Vagina (tissue), 2 donors: ENCODE measurements around the gene STARD3NL. TPM values are rescaled to one million over a fixed set of nuclear protein-coding genes. Genes with fewer than 3 reads are reported as not detected.
"Not testable (repeated sequence)": the region's sequence is repeated elsewhere in the genome, so short reads cannot be mapped to it uniquely, and the experiment has no call there.

Experiments
- DNase-seq, 2 donors: peaks; one replicate each; pipeline ENCODE4 v3.0.0-alpha.2; 2017; ENCODE audit errors: extremely low spot score in 2 of 2
- H3K27ac ChIP-seq: fragments of 200-600 bp; sonication (generic); one replicate; pipeline ENCODE4 v1.5.1; 2019
- H3K27me3 ChIP-seq: fragments of 200-600 bp; sonication (generic); one replicate; pipeline ENCODE4 v1.5.1; 2019
- H3K36me3 ChIP-seq, 2 donors: fragments of 200-600 bp; sonication (generic); one replicate each; pipeline ENCODE4 v1.5.1; 2017 to 2019
- H3K4me1 ChIP-seq: fragments of 200-600 bp; sonication (generic); one replicate; pipeline ENCODE4 v1.5.1; 2019
- H3K4me3 ChIP-seq, 2 donors: fragments of 200-600 bp; sonication (generic); 1 replicate in 1 of 2; 2 replicates in 1 of 2; pipeline ENCODE4 v1.5.1; 2016 to 2019
- H3K9me3 ChIP-seq: fragments of 200-600 bp; sonication (generic); one replicate; pipeline ENCODE4 v1.5.1; 2019
- POLR2A ChIP-seq, 2 donors: fragments of 450-650 bp; IDR thresholded peaks; one replicate each; pipeline ENCODE4 v1.6.1; 2017; ENCODE audit warnings: antibody characterized with exemption in 2 of 2, mild to moderate bottlenecking in 2 of 2, moderate library complexity in 2 of 2
- POLR2AphosphoS5 ChIP-seq, 2 donors: sonication (generic); formaldehyde crosslinking; IDR thresholded peaks; one replicate each; pipeline ENCODE4 v1.9.0; 2017; ENCODE audit warnings: antibody characterized with exemption in 2 of 2, mild to moderate bottlenecking in 2 of 2, low read depth in 1 of 2; ENCODE audit not compliant: insufficient read depth in 1 of 2
- intact Hi-C: fragments of 100-400 bp; cut with DNase I; formaldehyde crosslinking; loops from one replicate; pipeline ENCODE4 v1.15.1; 2023
- total RNA-seq: library from RNA; depleted of rRNA; stranded (reverse); fragments of >200 nt; gene quantifications from one replicate; pipeline ENCODE4 v1.2.3, GENCODE V29; 2016
- TF ChIP-seq, protein P1 (sequence below), 3 experiments: fragments of 450-650 bp in 2 of 3; fragments of 200-600 bp in 1 of 3; sonication (generic) in 1 of 3; IDR thresholded peaks; one replicate each; pipeline ENCODE4 v1.5.1; 2017 to 2019; ENCODE audit warnings: antibody characterized with exemption in 3 of 3, mild to moderate bottlenecking in 2 of 3, moderate library complexity in 2 of 3

STARD3NL gene
- total RNA-seq, 1 donor from 2014 or later, result 29.5 TPM

DNA sequence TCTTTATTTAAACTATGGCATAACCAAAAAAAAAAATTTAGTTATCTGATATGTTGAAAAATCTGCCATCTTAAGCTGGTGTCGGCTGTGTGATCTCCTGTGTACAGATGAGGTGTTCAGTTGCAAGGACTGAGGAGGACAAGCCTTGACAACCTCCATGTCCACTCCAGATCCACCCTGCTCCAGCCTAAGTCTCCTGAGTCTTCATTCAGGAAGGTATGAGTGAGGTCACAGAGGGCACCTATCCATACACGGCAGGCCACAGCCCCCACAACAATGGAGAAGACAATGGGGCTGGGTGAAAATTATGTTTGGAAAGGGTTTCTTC is 79.3 kb downstream of the STARD3NL start:
- no peak for TF ChIP-seq POLR2AphosphoS5 (IDR thresholded peaks at IDR 0.05; ENCODE audit: insufficient read depth in 1 of 2, low read depth in 1 of 2)
- TF ChIP-seq, protein P1, sequence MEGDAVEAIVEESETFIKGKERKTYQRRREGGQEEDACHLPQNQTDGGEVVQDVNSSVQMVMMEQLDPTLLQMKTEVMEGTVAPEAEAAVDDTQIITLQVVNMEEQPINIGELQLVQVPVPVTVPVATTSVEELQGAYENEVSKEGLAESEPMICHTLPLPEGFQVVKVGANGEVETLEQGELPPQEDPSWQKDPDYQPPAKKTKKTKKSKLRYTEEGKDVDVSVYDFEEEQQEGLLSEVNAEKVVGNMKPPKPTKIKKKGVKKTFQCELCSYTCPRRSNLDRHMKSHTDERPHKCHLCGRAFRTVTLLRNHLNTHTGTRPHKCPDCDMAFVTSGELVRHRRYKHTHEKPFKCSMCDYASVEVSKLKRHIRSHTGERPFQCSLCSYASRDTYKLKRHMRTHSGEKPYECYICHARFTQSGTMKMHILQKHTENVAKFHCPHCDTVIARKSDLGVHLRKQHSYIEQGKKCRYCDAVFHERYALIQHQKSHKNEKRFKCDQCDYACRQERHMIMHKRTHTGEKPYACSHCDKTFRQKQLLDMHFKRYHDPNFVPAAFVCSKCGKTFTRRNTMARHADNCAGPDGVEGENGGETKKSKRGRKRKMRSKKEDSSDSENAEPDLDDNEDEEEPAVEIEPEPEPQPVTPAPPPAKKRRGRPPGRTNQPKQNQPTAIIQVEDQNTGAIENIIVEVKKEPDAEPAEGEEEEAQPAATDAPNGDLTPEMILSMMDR (IDR thresholded peaks at IDR 0.05), result no peak
- H3K9me3 ChIP-seq, result no peaks in the 10 kb centered on the region
- H3K27me3 ChIP-seq, result no peaks in the 10 kb centered on the region
- DNase-seq, result no peak
- no peak overlapping the region for H3K27ac ChIP-seq
- no peak overlapping the region for H3K4me3 ChIP-seq
- intact Hi-C loops, result no loop called here
- no peaks in the 10 kb centered on the region for H3K36me3 ChIP-seq
- no peaks in the 10 kb centered on the region for H3K4me1 ChIP-seq

DNA sequence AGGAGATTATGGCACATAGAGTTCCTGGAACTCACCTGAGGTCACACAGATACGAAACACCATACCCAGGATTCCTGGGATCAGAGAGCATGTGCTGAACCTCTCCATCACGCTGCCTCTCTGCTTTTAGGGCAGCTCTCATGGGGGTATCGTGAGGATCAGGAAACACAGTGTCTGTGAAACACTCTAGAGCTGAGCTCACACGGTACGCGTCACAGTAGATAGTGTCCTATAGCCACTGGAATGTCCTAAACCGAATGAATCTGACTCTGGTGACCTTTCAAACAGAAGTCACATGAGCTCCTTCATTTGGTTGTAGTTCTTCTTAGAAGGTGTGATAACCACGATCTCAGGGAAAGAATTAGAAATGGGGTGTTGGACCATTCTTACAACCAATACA is 81.1 kb downstream of the STARD3NL start:
- DNase-seq, H3K36me3 ChIP-seq, H3K27ac ChIP-seq, H3K4me1 ChIP-seq, H3K9me3 ChIP-seq, H3K27me3 ChIP-seq, H3K4me3 ChIP-seq, intact Hi-C loops: not testable (repeated sequence)

DNA sequence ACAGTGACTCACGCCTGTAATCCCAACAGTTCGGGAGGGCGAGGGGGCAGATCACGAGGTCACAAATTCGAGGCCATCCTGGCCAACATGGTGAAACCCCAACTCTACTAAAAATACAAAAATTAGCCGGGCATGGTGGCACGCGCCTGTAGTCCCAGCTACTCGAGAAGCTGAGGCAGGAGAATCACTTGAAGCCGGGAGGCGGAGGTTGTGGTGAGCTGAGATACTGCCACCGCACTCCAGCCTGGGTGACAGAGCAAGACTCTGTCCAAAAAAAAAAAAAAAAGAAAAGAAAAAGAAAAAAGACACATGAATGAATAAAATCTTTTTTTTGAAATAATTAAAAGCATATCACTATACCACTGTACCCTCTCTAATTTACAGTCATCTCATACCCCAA is 83.6 kb downstream of the STARD3NL start:
- DNase-seq, H3K27me3 ChIP-seq, H3K36me3 ChIP-seq, H3K27ac ChIP-seq, intact Hi-C loops, H3K9me3 ChIP-seq, H3K4me1 ChIP-seq, H3K4me3 ChIP-seq: not testable (repeated sequence)

DNA sequence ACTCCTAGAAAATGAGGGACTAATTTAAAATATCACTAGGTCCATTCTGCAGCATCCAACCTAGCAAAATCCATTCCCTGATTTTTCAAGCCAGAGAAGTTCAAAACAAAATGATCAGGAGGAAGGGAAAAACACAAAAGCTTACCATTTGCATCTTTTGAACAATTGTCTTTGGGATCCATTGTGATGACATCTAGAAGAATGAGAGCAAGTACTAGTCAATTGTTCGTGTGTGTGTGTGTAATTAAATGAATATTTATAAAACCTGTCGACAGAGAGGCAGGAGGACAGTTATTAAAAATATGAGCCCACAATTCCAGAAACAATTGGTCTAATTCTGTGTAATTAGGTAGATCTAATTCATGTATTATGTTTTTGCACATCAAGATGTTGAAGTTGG is 84.0 kb downstream of the STARD3NL start:
- H3K27me3 ChIP-seq, H3K9me3 ChIP-seq, H3K4me1 ChIP-seq, H3K36me3 ChIP-seq, DNase-seq, H3K27ac ChIP-seq, intact Hi-C loops, H3K4me3 ChIP-seq: not testable (repeated sequence)

DNA sequence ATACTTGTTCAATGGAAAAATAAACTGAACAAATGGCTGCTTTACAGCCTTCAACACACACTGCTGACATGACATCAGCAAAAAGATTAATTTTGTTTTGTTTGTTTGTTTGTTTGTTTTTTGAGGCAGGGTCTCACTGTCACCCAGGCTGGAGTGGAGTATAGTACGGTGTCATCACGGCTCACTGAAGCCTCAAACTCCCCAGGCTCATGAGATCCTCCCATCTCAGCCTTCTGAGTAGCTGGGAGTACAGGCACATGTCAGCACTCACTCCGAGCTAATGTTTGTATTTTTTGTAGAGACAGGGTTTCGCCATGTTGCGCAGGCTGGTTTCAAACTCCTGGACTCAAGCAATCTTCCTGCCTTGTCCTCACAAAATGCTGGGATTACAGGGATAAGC is 84.5 kb downstream of the STARD3NL start:
- Histone ChIP-seq H3K27me3 (no peaks in the 10 kb centered on the region), H3K36me3 (no peaks in the 10 kb centered on the region), H3K9me3 (no peaks in the 10 kb centered on the region), H3K27ac (no peak overlapping the region), H3K4me3 (no peak overlapping the region), H3K4me1 (no peaks in the 10 kb centered on the region)
- no peak for TF ChIP-seq POLR2A (IDR thresholded peaks at IDR 0.05)
- TF ChIP-seq, protein P1 (IDR thresholded peaks at IDR 0.05), result no peak
- no peak for TF ChIP-seq POLR2AphosphoS5 (IDR thresholded peaks at IDR 0.05; ENCODE audit: insufficient read depth in 1 of 2, low read depth in 1 of 2)
- intact Hi-C loops, result no loop called here
- no peak for DNase-seq

DNA sequence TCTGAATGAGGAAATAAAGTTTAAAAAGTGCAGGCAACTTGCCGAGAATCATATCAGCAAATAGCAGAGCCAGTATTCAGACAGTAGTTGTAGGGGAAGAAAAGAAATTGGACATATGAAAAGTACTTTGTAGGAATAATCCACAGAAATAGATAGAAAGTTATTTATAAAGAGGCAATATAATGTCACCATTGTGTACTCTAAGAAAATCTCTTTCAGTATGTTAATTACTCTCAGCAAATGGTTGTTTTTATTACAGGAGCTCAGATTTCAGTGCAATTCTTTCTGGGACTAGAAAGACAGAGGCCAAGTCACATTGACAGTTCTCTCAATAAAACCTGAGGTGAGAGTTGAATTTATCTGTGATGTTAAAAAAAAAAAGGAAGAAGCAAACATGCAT is 85.2 kb downstream of the STARD3NL start:
- DNase-seq, intact Hi-C loops, H3K4me3 ChIP-seq, H3K27me3 ChIP-seq, H3K27ac ChIP-seq, H3K36me3 ChIP-seq, H3K4me1 ChIP-seq, H3K9me3 ChIP-seq: not testable (repeated sequence)

DNA sequence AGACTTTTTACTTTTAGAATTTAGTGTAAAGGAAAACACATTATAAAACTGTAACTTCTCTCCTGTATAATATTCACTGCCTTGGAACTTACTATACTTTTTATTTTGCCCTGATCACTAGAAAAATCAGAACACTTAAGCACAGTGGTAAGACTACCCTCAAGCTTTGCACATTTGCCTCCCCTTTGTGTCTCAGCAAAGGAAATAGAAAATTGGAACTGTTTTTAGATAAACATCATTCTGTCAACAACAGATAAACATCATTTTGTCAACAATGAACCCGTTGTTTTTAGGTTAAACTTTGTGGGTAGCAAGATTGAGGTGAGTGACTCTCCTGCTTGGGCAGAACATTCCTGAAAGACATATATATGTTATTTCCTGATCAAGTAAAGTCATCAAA is 86.6 kb downstream of the STARD3NL start:
- not testable (repeated sequence) for H3K4me3 ChIP-seq, H3K27me3 ChIP-seq, H3K9me3 ChIP-seq

DNA sequence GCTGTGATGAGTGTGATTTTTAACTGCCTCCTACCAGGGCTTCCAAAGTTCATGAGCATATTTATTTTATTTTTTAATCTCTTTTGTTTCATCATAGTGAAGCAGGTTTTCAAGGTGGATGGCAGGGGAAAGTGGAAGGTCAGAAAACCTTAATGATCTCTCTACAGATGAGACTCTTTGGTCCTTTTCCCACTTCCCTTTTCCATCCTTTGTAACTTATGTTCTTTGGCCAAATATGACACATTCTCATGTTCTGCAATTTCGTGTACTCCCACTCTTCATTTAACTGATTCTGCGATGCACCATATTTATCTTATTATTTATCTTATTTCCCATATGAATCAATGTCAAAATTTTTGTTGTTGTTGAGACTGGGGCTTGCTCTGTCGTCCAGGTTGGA is 87.9 kb downstream of the STARD3NL start:
- H3K27me3 ChIP-seq, H3K9me3 ChIP-seq, H3K27ac ChIP-seq, H3K4me3 ChIP-seq, H3K4me1 ChIP-seq, H3K36me3 ChIP-seq, intact Hi-C loops, DNase-seq: not testable (repeated sequence)

More for the DNA sequence above, 86.6 kb downstream of the STARD3NL start:
- intact Hi-C loops, DNase-seq, H3K27ac ChIP-seq, H3K4me1 ChIP-seq, H3K36me3 ChIP-seq: not testable (repeated sequence)

DNA sequence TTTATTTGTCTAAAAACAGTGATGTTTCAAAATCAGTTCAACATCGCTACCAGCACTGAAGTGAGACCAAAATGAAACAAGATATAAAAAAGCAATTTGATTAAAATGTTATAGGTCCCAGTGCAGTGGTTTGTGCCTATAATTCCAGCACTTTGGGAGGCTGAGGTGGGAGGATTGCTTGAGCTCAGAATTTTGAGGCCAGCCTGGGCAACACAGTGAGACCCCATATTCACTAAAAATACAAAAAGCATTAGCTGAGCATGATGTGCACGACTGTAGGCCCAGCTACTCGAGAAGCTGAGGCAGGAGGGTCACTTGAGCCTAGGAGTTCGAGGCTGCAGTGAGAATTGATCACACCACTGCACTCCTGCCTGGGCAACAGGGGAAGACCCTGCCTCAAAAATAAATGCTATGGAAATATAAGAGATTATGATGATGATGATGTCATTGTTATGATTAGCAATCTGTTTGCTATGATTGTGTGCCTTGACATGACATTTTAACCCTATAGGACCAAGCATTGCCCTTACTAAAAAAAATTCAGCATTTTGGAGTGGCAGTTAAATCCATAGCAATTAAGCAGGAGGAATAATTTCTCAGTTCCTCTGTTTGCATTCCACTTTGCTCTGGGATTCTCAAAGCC is 91.8 kb downstream of the STARD3NL start:
- H3K36me3 ChIP-seq, DNase-seq, H3K9me3 ChIP-seq, intact Hi-C loops, H3K4me1 ChIP-seq, H3K27me3 ChIP-seq, H3K4me3 ChIP-seq, H3K27ac ChIP-seq: not testable (repeated sequence)

DNA sequence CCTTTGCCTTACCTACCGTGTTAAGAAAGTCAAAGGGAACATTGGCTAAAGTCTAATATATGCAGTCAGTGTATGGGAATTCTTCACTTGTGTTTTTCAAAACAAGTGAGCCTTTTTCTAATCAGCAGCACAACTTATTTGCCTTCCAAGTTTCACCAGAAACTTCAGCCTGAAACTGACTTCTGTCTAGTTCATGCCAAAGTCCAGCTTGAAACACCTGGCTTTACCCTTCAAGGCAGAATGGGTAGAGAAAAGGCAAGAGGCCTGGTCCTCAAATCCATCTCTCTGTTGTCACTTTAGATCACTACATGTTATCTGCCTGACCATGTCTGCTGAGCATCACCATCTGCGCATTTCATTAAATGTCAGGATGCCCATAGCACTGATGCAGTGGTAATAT is 92.4 kb downstream of the STARD3NL start:
- H3K36me3 ChIP-seq, H3K27ac ChIP-seq, H3K4me3 ChIP-seq, H3K4me1 ChIP-seq, H3K27me3 ChIP-seq, DNase-seq, intact Hi-C loops, H3K9me3 ChIP-seq: not testable (repeated sequence)
